Activated naive CD8-positive, alpha-beta T cell treated with anti-CD3 and anti-CD28 coated beads, Interleukin-2, amount 10 ng/mL, durations not matched to agents 7 days and 5 days (primary cell): ENCODE results near the gene KRT81. TPM values are rescaled to one million over a fixed set of nuclear protein-coding genes. Genes with fewer than 3 reads are reported as not detected.
A peak's percentile ranks its signal among the peaks of the same experiment; 100 is the strongest.

Experiments used
- ATAC-seq: fragments of 150-1000 bp; cut with Tn5 transposase; one replicate; pipeline ENCODE4 v1.10.0; 2021; ENCODE audit warnings: low read depth, moderate library complexity
- POLR2A ChIA-PET: fragments of 350-600 bp; sonication (Branson Sonifier 250); formaldehyde crosslinking; loops from one replicate; lab custom pipeline; 2021; ENCODE audit warnings: antibody characterized with exemption; lab: Charles Lee
- DNase-seq: peaks from one replicate; pipeline ENCODE4 v3.0.0; 2021
- H3K27ac Mint-ChIP-seq: one replicate; pipeline ENCODE4 v1.8.0; 2022; ENCODE audit warnings: mild to moderate bottlenecking, mixed read lengths
- H3K27me3 Mint-ChIP-seq: one replicate; pipeline ENCODE4 v1.8.0; 2022; ENCODE audit warnings: mild to moderate bottlenecking, moderate library complexity, mixed read lengths
- H3K36me3 Mint-ChIP-seq: one replicate; pipeline ENCODE4 v1.8.0; 2021; ENCODE audit warnings: mild to moderate bottlenecking, mixed read lengths
- H3K4me1 Mint-ChIP-seq: one replicate; pipeline ENCODE4 v1.8.0; 2021; ENCODE audit warnings: mixed read lengths
- H3K4me3 Mint-ChIP-seq: one replicate; pipeline ENCODE4 v1.8.0; 2022; ENCODE audit warnings: mild to moderate bottlenecking, moderate library complexity, mixed read lengths
- H3K9me3 Mint-ChIP-seq: one replicate; pipeline ENCODE4 v1.8.0; 2021; ENCODE audit warnings: mixed read lengths
- total RNA-seq, 2 experiments: library from RNA; stranded (reverse); gene quantifications; one replicate each; pipeline ENCODE4 v1.2.3, GENCODE V29; 2021

KRT81 gene
- not detected for total RNA-seq

DNA sequence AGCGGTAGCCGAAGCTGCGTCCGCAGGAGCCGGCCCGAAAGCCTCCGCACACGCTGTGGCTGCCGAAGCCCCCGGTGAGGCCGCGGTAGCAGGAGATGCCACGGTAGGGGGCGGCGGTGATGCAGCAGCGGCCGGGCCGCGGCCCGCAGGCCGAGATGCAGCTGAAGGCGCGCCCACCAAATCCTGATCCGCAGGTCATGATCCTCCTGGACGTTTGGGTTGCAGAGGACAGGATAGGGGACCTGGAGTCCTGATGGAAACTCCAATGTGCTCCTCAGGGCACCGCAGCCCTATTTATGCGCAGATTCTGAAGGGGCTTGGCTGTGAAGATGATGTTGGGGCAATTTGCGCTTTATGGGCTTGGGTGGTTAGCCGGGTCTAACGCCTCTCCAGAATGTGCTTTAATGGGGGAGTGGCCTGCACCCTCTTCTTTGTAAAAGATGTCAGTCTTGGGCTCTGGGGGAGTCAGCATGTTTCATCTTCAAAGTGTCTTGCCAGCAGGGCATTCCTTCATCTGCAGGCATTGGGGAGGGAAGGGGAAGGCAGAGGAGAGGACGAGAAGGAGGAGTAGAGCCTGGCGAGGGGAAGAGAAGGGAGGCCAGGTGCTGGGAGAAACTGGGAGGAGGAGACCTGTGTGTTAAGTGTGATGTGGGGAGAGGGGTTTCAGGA is at the start of gene KRT81:
TSS of gene KRT81 (minus strand) at position 268 of the 669 bp plus-strand sequence. CDS start at position 199, 69 bp downstream.
- DNase-seq (no peak), ATAC-seq (no peak)
- no peaks in the 10 kb centered on the region for H3K36me3 Mint-ChIP-seq
- peaks cover 26% of the 10 kb centered on the region for H3K27me3 Mint-ChIP-seq
- H3K4me1 Mint-ChIP-seq = peaks cover 23% of the 10 kb centered on the region
- H3K4me3 Mint-ChIP-seq = no peak within 1 kb of the TSS
- POLR2A ChIA-PET = no interaction called here
- H3K9me3 Mint-ChIP-seq = no peaks in the 10 kb centered on the region
- no peak within 1 kb of the TSS for H3K27ac Mint-ChIP-seq

- ATAC-seq = no peak
- Mint-ChIP-seq H3K4me3 (no peak overlapping the region), H3K27me3 (peaks cover 20% of the 10 kb centered on the region), H3K9me3 (peaks cover 3% of the 10 kb centered on the region), H3K4me1 (peaks cover 3% of the 10 kb centered on the region), H3K27ac (no peak overlapping the region), H3K36me3 (peaks cover 3% of the 10 kb centered on the region)
- no peak for DNase-seq
- POLR2A ChIA-PET = no interaction called here
Observed at GRCh38 chr12:52338241-52338960, 47.1 kb upstream of the KRT81 start.

DNA sequence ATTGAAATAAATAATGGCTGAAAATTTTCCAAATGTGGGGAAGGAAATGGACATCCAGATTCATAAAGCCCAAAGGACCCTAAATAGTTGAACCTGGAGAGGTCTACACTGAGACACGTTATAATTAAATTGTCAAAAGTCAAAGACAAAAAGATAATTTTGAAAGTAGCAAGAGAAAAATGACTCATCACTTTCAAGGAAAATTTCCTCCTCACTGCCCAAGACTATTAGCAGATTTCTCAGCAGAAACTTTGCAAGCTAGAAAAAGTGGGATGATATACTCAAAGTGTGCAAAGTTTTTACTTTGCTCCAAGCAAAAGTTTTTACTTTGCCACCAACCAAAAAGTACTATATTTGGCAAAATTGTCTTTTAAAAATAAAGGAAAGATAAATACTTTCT is 45.7 kb upstream of the KRT81 start:
- DNase-seq = no peak
- no peak overlapping the region for H3K27ac Mint-ChIP-seq
- H3K4me1 Mint-ChIP-seq = peaks cover 3% of the 10 kb centered on the region
- peaks cover 3% of the 10 kb centered on the region for H3K36me3 Mint-ChIP-seq
- no peak for ATAC-seq
- peaks cover 23% of the 10 kb centered on the region for H3K27me3 Mint-ChIP-seq
- no peak overlapping the region for H3K4me3 Mint-ChIP-seq
- peaks cover 3% of the 10 kb centered on the region for H3K9me3 Mint-ChIP-seq
- POLR2A ChIA-PET = no interaction called here

DNA sequence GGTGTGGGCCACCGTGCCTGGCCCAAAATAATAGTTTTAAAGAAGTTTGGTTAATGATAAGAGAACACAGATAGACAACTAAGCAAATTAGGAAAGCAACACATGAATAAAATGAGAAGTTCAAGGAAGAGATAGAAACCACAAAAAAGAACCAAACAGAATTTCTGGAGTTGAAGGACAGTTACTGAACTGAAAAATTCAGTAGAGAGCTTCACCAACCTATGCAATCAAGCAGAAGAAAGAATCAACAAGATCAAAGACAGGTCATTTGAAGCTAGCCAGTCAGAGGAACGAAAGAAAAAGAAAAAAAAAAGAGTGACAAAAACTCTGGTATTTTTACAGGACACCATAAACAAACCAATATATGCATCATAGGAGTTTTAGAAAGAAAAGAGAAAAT is 45.3 kb upstream of the KRT81 start:
- H3K4me3 Mint-ChIP-seq = no peak overlapping the region
- peaks cover 3% of the 10 kb centered on the region for H3K9me3 Mint-ChIP-seq
- no peak overlapping the region for H3K27ac Mint-ChIP-seq
- H3K4me1 Mint-ChIP-seq = peaks cover 6% of the 10 kb centered on the region
- peaks cover 3% of the 10 kb centered on the region for H3K36me3 Mint-ChIP-seq
- no peak for DNase-seq
- POLR2A ChIA-PET = interaction anchor here (0.7 kb wide), 1 partner anchor 211 kb away, joined by 7 read pairs; no protein-coding TSS in a partner anchor
- peaks cover 23% of the 10 kb centered on the region for H3K27me3 Mint-ChIP-seq
- ATAC-seq = no peak

DNA sequence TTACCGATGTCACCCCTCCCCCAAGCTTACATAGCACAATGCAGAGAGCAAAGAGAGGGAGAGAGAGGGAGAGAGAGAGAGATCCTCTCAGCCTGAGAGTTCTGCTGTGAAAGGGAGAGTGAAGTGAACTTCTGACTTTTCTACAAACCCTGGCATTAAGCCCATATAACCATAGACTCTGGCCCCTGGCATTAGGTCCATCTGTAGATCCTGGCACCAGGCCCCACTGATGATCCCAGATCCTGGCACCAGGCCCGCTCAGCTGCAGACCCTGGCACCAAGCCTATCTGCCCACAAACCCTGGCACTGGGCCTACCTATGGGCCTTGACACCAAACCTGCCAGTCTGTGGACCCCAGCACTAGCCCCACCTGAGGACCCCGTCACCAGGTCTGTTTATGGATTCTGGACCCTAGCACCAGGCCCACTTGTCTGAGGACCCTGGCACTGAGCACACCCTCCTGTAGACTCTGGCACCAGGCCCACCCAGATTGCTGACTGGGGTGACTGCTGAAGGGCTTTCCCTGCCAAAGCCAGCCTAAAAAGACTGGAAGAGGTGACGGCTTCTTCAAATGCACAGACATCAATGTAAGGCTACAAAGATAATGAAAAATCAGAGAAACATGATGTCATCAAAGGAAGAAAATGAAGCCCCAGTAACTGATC is 44.4 kb upstream of the KRT81 start:
- H3K36me3 Mint-ChIP-seq = peaks cover 3% of the 10 kb centered on the region
- POLR2A ChIA-PET = interaction anchor here (0.7 kb wide), 1 partner anchor 212 kb away, joined by 7 read pairs; no protein-coding TSS in a partner anchor
- no peak overlapping the region for H3K4me3 Mint-ChIP-seq
- DNase-seq = no peak
- peaks cover 23% of the 10 kb centered on the region for H3K27me3 Mint-ChIP-seq
- H3K27ac Mint-ChIP-seq = no peak overlapping the region
- H3K4me1 Mint-ChIP-seq = peaks cover 6% of the 10 kb centered on the region
- ATAC-seq = no peak
- peaks cover 3% of the 10 kb centered on the region for H3K9me3 Mint-ChIP-seq

- no peak overlapping the region for H3K27ac Mint-ChIP-seq
- peaks cover 3% of the 10 kb centered on the region for H3K9me3 Mint-ChIP-seq
- H3K4me3 Mint-ChIP-seq = no peak overlapping the region
- peaks cover 3% of the 10 kb centered on the region for H3K36me3 Mint-ChIP-seq
- ATAC-seq = no peak
- POLR2A ChIA-PET = no interaction called here
- no peak for DNase-seq
- H3K27me3 Mint-ChIP-seq = peaks cover 27% of the 10 kb centered on the region
- H3K4me1 Mint-ChIP-seq = peaks cover 6% of the 10 kb centered on the region
Observed at GRCh38 chr12:52334185-52334584, 42.9 kb upstream of the KRT81 start.

- POLR2A ChIA-PET = no interaction called here
- no peak for DNase-seq
- peaks cover 3% of the 10 kb centered on the region for H3K9me3 Mint-ChIP-seq
- H3K27me3 Mint-ChIP-seq = peaks cover 24% of the 10 kb centered on the region
- no peak overlapping the region for H3K27ac Mint-ChIP-seq
- H3K36me3 Mint-ChIP-seq = peaks cover 3% of the 10 kb centered on the region
- no peak for ATAC-seq
- H3K4me1 Mint-ChIP-seq = peaks cover 8% of the 10 kb centered on the region
- no peak overlapping the region for H3K4me3 Mint-ChIP-seq
Observed at GRCh38 chr12:52333321-52333720, 42.0 kb upstream of the KRT81 start.

DNA sequence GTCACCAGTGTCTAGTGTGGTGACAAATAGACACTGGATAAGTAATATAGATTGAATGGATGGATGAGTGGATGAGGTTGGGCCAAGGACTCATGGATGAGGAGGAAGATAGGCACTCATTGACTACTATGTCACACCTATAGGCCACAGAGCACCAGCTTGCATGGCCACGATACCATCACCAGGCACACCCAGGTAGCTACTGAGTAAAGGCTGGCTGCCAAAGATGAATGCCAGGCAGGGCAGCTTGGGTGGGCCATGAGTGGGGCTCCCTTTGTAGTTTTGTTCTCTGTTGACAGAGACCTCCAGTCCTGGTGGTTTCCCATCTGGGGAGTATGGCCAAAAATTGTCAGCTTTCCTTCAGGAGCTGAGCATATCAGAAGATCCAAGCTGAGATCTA is 41.0 kb upstream of the KRT81 start:
- peaks cover 3% of the 10 kb centered on the region for H3K9me3 Mint-ChIP-seq
- DNase-seq (no peak), ATAC-seq (no peak)
- H3K27me3 Mint-ChIP-seq = peaks cover 24% of the 10 kb centered on the region
- peaks cover 3% of the 10 kb centered on the region for H3K36me3 Mint-ChIP-seq
- no peak overlapping the region for H3K4me3 Mint-ChIP-seq
- POLR2A ChIA-PET = no interaction called here
- H3K4me1 Mint-ChIP-seq = peaks cover 14% of the 10 kb centered on the region
- H3K27ac Mint-ChIP-seq = no peak overlapping the region

DNA sequence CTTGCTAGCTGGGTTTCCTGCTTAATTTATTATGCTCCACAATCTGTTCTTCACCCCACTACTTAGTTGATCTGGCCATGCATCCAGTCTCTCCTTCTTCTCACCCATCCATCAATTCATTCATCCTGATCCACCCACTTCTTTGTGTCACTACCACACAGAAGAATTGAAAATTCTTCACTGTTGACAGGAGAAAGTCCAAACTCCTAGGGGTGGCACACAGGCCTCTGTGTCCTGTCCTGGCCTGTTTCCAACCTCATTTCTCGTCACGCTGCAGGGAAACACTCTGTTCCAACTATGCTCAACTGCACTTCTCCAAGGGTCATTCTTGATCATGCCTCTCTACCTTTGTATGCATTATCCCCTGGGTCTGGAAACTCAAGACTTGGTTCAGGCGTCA is 40.5 kb upstream of the KRT81 start:
- no peak overlapping the region for H3K27ac Mint-ChIP-seq

DNA sequence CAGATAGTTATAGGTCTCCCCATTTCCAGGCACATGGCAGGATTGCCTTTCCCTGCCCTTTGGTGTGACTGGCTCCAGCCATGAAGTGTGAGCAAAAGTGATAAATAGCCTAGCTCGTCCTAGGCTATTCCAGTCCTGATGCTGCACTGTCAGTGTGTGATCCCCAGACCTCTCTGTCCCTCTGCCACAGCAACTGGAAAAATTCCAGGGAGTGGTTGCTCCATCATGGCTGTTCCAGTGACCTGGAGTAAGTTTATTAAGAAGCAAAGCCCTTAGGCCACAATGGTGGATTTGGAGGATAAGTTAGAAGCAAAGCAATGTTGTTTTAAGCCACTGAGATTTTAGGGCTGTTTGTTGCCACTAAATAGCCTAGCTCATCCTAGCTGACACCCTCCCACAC is 39.7 kb upstream of the KRT81 start:
- Mint-ChIP-seq H3K4me3 (no peak overlapping the region), H3K27me3 (peaks cover 20% of the 10 kb centered on the region), H3K4me1 (peaks cover 17% of the 10 kb centered on the region), H3K27ac (no peak overlapping the region), H3K36me3 (no peaks in the 10 kb centered on the region), H3K9me3 (no peaks in the 10 kb centered on the region)
- POLR2A ChIA-PET = no interaction called here
- ATAC-seq = no peak
- no peak for DNase-seq

More for the DNA sequence above, 40.5 kb upstream of the KRT81 start:
- Mint-ChIP-seq H3K4me3 (no peak overlapping the region), H3K36me3 (peaks cover 3% of the 10 kb centered on the region), H3K27me3 (peaks cover 24% of the 10 kb centered on the region), H3K9me3 (peaks cover 3% of the 10 kb centered on the region), H3K4me1 (peaks cover 19% of the 10 kb centered on the region)
- ATAC-seq (no peak), DNase-seq (no peak)
- POLR2A ChIA-PET = no interaction called here

DNA sequence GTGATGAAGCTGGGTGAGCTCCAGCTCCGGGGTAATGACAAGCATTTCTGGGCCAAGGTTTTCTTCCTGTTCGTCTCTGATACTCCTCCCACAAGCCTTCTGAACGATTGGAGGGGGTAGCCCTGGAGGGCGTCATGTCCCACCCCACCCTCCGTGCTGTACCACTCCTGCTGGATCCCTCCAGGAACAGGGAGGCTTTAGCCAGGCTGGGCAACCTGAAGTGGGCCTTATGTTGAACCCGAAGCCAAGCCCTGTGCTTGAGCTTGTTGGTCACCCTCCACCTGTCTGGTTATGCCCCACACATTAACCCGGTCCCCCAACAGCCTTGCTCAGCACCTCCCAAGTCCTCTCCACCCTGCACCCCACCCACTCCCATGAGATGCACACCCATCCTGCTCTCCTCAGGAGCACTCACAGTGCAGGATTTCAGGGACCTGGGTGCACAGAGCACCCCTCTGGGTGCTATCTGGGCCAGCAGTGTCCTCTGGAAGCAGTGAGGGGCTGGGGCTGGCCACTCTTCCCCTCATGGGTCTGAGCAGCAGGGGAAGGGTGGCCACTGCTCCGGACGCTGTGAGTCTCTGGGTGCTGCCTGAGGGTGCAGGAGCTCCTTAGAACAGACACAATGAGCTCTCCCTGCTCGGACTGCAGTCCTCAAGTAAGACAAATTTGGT is 36.6 kb upstream of the KRT81 start:
- ATAC-seq (no peak), DNase-seq (no peak)
- Mint-ChIP-seq H3K27ac (no peak overlapping the region), H3K9me3 (no peaks in the 10 kb centered on the region), H3K4me1 (peaks cover 17% of the 10 kb centered on the region), H3K27me3 (peaks cover 15% of the 10 kb centered on the region), H3K36me3 (no peaks in the 10 kb centered on the region), H3K4me3 (no peak overlapping the region)
- POLR2A ChIA-PET = interaction anchor here (0.6 kb wide), 1 partner anchor 277 kb away, joined by 3 read pairs; the partner anchor contains the start of gene NR4A1

- POLR2A ChIA-PET = no interaction called here
- Mint-ChIP-seq H3K9me3 (no peaks in the 10 kb centered on the region), H3K27ac (no peak overlapping the region), H3K27me3 (peaks cover 20% of the 10 kb centered on the region), H3K4me1 (peaks cover 17% of the 10 kb centered on the region), H3K36me3 (no peaks in the 10 kb centered on the region), H3K4me3 (no peak overlapping the region)
- ATAC-seq = peak; percentile 96
- DNase-seq = peak; percentile 61
Observed at GRCh38 chr12:52327052-52327829, 35.9 kb upstream of the KRT81 start.

- Mint-ChIP-seq H3K4me1 (peaks cover 15% of the 10 kb centered on the region), H3K27ac (no peak overlapping the region), H3K4me3 (no peak overlapping the region), H3K27me3 (peaks cover 28% of the 10 kb centered on the region), H3K36me3 (no peaks in the 10 kb centered on the region), H3K9me3 (no peaks in the 10 kb centered on the region)
- DNase-seq = peak; percentile 5
- POLR2A ChIA-PET = no interaction called here
- no peak for ATAC-seq
Observed at GRCh38 chr12:52324153-52324444, 32.8 kb upstream of the KRT81 start.
